BLaER1 treated with 17β-estradiol and CSF1 and Interleukin-3, amounts not matched to agents 10 nM and 100 nM (cell line): Measurements from ENCODE around the gene SCARB1.
A peak's percentile ranks its signal among the peaks of the same experiment; 100 is the strongest.

ENCODE experiments used
- H3K27ac ChIP-seq, 11 experiments: shearing (Covaris generic); formaldehyde crosslinking; 2 replicates each; pipeline ENCODE4 v1.8.1; 2022
- H3K27me3 ChIP-seq, 11 experiments: shearing (Covaris generic); formaldehyde crosslinking; 2 replicates each; pipeline ENCODE4 v1.8.1; 2022
- H3K36me3 ChIP-seq, 11 experiments: shearing (Covaris generic); formaldehyde crosslinking; 2 replicates each; pipeline ENCODE4 v1.8.1; 2022
- H3K4me1 ChIP-seq, 10 experiments: shearing (Covaris generic); formaldehyde crosslinking; 2 replicates each; pipeline ENCODE4 v1.8.1; 2022
- H3K4me2 ChIP-seq, 11 experiments: shearing (Covaris generic); formaldehyde crosslinking; 2 replicates each; pipeline ENCODE4 v1.8.1; 2022
- H3K4me3 ChIP-seq, 10 experiments: shearing (Covaris generic); formaldehyde crosslinking; 2 replicates each; pipeline ENCODE4 v1.8.1; 2022
- H3K9ac ChIP-seq, 11 experiments: shearing (Covaris generic); formaldehyde crosslinking; 2 replicates each; pipeline ENCODE4 v1.8.1; 2022
- H3K9me3 ChIP-seq, 11 experiments: shearing (Covaris generic); formaldehyde crosslinking; replicated peaks in 1 of 11; 2 replicates each; pipeline ENCODE4 v1.8.1; 2022
- H4K20me1 ChIP-seq, 11 experiments: shearing (Covaris generic); formaldehyde crosslinking; 2 replicates each; pipeline ENCODE4 v1.8.1; 2022
- Cebpa-rat ChIP-seq, 11 experiments: shearing (Covaris generic); IDR thresholded peaks; 2 replicates each; pipeline ENCODE4 v1.8.1; 2022

Gene SCARB1

GRCh38 chr12:124744273-124744640 is 119.4 kb downstream of the SCARB1 start:
- TF ChIP-seq Cebpa-rat (IDR thresholded peaks at IDR 0.05), result no peak
- H3K4me1 ChIP-seq, result peaks cover 60 to 100% (median 83%) of the 10 kb centered on the region in 10 experiments
- peak overlapping the region in 5 of 11 experiments; percentile 30 to 98 (median 89); a peak in 7 of 22 replicates for H3K27ac ChIP-seq
- H3K36me3 ChIP-seq, result no peaks in the 10 kb centered on the region
- no peak overlapping the region for H3K4me3 ChIP-seq
- no peaks in the 10 kb centered on the region for H4K20me1 ChIP-seq
- H3K9me3 ChIP-seq, result peaks cover 0 to 9% (median 5%) of the 10 kb centered on the region in 11 experiments; a peak in 7 of 22 replicates
- peak overlapping the region in 2 of 11 experiments; percentile 95 to 96; a peak in 2 of 22 replicates for H3K4me2 ChIP-seq
- H3K9ac ChIP-seq, result no peak overlapping the region
- no peaks in the 10 kb centered on the region; a peak in 1 of 22 replicates for H3K27me3 ChIP-seq

DNA sequence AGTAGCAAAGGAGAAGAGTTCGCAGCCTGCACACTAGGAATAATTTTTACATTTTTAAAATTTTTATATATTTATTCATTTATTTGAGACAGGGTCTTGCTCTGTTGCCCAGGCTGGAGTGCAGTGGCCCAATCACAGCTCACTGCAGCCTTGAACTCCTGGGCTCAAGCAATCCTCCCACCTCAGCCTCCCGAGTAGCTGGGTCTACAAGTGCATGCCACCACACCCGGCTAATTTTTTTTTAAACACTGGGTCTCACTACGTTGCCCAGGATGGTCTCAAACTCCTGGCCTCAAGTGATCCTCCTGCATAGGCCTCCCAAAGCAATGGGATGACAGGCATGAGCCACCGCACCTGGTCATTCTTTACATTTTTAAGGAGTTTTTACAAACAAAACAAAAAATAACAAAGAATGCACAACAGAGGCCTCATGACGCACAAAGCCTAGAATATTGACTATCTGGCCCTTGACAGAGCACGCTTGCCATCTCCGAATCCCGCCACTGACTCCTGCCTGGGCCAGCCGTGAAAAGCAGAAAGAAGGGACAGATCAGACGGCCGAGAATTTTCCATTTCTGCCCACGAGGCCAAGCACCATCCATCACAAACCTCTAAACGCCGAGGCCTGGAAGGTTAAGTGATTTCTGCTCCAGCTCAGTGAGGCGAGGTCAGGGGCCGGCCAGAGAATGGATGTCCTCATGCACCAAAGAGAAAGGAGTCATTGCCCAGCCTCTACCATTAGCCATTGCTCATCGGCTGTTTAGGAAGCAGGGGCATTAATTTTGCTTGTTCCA is 120.0 kb downstream of the SCARB1 start:
- Histone ChIP-seq H3K36me3 (no peaks in the 10 kb centered on the region), H3K27me3 (no peaks in the 10 kb centered on the region; a peak in 1 of 22 replicates), H3K27ac (peak overlapping the region in 5 of 11 experiments; percentile 2 to 98 (median 89); a peak in 6 of 22 replicates), H3K4me2 (peak overlapping the region in 5 of 11 experiments; percentile 34 to 96 (median 66); a peak in 4 of 22 replicates), H4K20me1 (no peaks in the 10 kb centered on the region), H3K4me3 (no peak overlapping the region), H3K9ac (no peak overlapping the region; a peak in 1 of 22 replicates), H3K4me1 (peaks cover 65 to 100% (median 85%) of the 10 kb centered on the region in 10 experiments), H3K9me3 (peaks cover 0 to 11% (median 5%) of the 10 kb centered on the region in 11 experiments; a peak in 7 of 22 replicates)
- TF ChIP-seq Cebpa-rat (IDR thresholded peaks at IDR 0.05), result no peak

DNA sequence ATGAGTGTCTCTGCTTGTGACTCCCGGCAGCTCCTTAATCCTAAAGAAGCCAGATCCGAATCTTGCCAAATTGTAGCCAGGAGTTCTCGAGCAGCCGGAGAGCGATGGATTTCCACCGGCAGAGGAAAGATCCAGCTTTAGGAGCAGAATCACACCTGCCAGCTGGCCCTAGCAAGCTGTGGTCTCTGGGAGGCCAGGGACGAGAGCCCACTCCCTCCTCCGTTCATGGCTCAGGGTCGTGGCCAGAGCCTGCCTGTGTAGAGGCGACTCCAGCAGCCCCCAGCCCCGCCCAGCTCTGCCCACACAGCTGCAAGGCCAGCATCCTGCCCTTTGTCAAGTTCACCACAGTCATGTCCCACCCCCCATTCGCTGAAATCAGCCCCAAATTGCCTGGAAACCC is 121.0 kb downstream of the SCARB1 start:
- Histone ChIP-seq H3K4me1 (peaks cover 63 to 100% (median 85%) of the 10 kb centered on the region in 10 experiments), H3K36me3 (no peaks in the 10 kb centered on the region), H4K20me1 (no peaks in the 10 kb centered on the region), H3K9me3 (peaks cover 0 to 11% (median 5%) of the 10 kb centered on the region in 11 experiments; a peak in 7 of 22 replicates), H3K9ac (peak overlapping the region in 8 of 11 experiments; percentile 0 to 36 (median 22); a peak in 9 of 22 replicates), H3K27ac (peak overlapping the region in 7 of 11 experiments; percentile 5 to 56 (median 36); a peak in 10 of 22 replicates), H3K4me3 (no peak overlapping the region), H3K4me2 (peak overlapping the region; percentile 27 to 77 (median 44); a peak in 18 of 22 replicates), H3K27me3 (no peaks in the 10 kb centered on the region; a peak in 1 of 22 replicates)
- no peak for TF ChIP-seq Cebpa-rat (IDR thresholded peaks at IDR 0.05)

DNA sequence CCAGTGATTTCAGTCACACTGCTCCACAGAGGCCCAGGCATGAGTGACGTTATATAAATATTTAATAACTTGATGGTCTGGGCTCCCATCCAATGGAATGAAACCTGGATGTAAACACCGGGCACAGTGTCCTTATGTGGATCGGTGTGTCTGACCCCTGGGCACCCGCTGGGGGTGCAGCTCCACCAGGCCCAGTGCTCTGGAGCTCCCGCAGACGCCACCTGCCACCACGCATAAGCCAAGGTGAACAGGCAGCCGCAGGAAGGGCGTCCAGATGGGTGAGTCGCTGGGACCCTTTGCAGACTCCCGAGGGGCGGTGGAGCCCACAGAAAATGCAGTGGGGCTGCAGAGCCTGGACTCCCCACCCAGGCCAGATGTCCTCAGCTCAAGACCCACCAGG is 121.6 kb downstream of the SCARB1 start:
- peak overlapping the region in 5 of 11 experiments; percentile 19 to 36 (median 23); a peak in 5 of 22 replicates for H3K9ac ChIP-seq
- H4K20me1 ChIP-seq, result no peaks in the 10 kb centered on the region
- no peak overlapping the region for H3K4me3 ChIP-seq
- H3K36me3 ChIP-seq, result no peaks in the 10 kb centered on the region
- H3K4me2 ChIP-seq, result peak overlapping the region; percentile 27 to 77 (median 44); a peak in 15 of 22 replicates
- peaks cover 0 to 11% (median 5%) of the 10 kb centered on the region in 11 experiments; a peak in 7 of 22 replicates for H3K9me3 ChIP-seq
- no peak for TF ChIP-seq Cebpa-rat (IDR thresholded peaks at IDR 0.05)
- no peaks in the 10 kb centered on the region; a peak in 1 of 22 replicates for H3K27me3 ChIP-seq
- peak overlapping the region in 7 of 11 experiments; percentile 5 to 56 (median 36); a peak in 7 of 22 replicates for H3K27ac ChIP-seq
- peaks cover 60 to 100% (median 85%) of the 10 kb centered on the region in 10 experiments for H3K4me1 ChIP-seq

GRCh38 chr12:124741211-124741610 is 122.5 kb downstream of the SCARB1 start:
- peaks cover 57 to 99% (median 82%) of the 10 kb centered on the region in 10 experiments for H3K4me1 ChIP-seq

DNA sequence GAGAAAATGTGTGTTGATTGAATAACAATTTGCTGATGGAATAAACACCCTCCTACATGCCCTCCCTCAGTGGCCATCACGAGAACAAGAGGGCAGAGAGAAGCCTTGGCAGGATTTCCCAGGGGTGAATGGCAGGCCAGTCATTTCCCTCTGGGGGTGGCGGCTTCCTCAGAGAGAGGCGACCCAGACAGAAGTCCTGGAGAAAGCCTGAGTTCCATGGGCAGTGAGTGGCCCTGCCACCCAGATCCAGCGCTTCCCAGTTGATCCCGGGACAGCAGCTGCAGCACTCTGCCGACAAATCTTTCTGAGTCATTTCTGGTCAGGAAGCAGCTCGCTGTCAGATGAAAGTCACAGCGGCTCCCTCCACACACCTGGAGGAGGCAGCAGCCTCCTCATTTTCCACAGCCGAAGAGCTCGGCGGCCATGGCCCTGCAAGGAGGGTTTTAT is 123.0 kb downstream of the SCARB1 start:
- H3K27me3 ChIP-seq, result no peaks in the 10 kb centered on the region; a peak in 1 of 22 replicates
- no peaks in the 10 kb centered on the region for H3K36me3 ChIP-seq
- H3K4me3 ChIP-seq, result peak overlapping the region in 2 of 10 experiments; percentile 1 to 15; a peak in 1 of 20 replicates
- peak overlapping the region in 10 of 11 experiments; percentile 6 to 63 (median 44); a peak in 16 of 22 replicates for H3K9ac ChIP-seq
- H3K4me2 ChIP-seq, result peak overlapping the region; percentile 67 to 92 (median 78)
- H3K27ac ChIP-seq, result peak overlapping the region in 9 of 11 experiments; percentile 11 to 57 (median 31); a peak in 14 of 22 replicates
- peaks cover 57 to 99% (median 82%) of the 10 kb centered on the region in 10 experiments for H3K4me1 ChIP-seq
- no peak for TF ChIP-seq Cebpa-rat (IDR thresholded peaks at IDR 0.05)
- H4K20me1 ChIP-seq, result no peaks in the 10 kb centered on the region
- H3K9me3 ChIP-seq, result peaks cover 0 to 11% (median 5%) of the 10 kb centered on the region in 11 experiments; a peak in 7 of 22 replicates

More at GRCh38 chr12:124741211-124741610, 122.5 kb downstream of the SCARB1 start:
- Histone ChIP-seq H3K9ac (peak overlapping the region in 9 of 11 experiments; percentile 6 to 56 (median 42); a peak in 11 of 22 replicates), H4K20me1 (no peaks in the 10 kb centered on the region), H3K27me3 (no peaks in the 10 kb centered on the region; a peak in 1 of 22 replicates), H3K4me2 (peak overlapping the region; percentile 67 to 92 (median 78)), H3K36me3 (no peaks in the 10 kb centered on the region), H3K4me3 (0 out of 20 replicates have a peak overlapping the region, but pooled peaks of 1 of the 10 experiments have one; percentile 1), H3K27ac (peak overlapping the region in 9 of 11 experiments; percentile 11 to 57 (median 31); a peak in 11 of 22 replicates), H3K9me3 (peaks cover 0 to 11% (median 5%) of the 10 kb centered on the region in 11 experiments; a peak in 7 of 22 replicates)
- TF ChIP-seq Cebpa-rat (IDR thresholded peaks at IDR 0.05), result no peak

DNA sequence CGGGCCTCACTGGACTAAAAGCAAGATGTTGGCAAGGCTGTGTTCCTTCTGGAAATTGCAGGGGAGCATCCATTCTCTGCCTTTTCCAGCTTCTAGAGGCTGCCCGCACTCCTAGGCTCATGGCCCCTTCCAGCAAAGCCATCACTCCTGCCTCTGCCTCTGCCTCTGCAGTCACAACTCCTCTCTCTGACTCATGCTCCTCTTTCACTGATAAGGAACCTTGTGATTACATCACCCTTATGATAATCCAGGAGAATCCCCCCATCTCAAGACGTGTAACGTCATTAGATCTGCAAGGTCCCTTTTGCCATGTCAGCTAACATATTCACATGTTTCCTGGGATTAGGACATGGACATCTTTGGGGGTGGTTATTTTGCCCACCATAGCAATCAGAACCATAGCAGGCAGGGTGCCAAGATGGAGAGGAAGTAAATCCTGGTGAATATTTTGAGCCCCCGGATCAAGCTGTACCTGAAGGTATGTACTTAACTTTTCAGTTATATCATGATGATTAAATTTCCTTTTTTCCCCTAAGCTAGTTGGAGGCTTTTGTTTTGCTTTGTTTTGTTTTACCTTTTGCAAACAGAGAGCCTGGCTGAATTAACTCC is 123.6 kb downstream of the SCARB1 start:
- H3K4me2 ChIP-seq, result peak overlapping the region; percentile 67 to 92 (median 78)
- peak overlapping the region in 5 of 11 experiments; percentile 20 to 63 (median 51); a peak in 6 of 22 replicates for H3K9ac ChIP-seq
- no peaks in the 10 kb centered on the region for H3K36me3 ChIP-seq
- peaks cover 0 to 11% (median 5%) of the 10 kb centered on the region in 11 experiments; a peak in 7 of 22 replicates for H3K9me3 ChIP-seq
- no peaks in the 10 kb centered on the region; a peak in 1 of 22 replicates for H3K27me3 ChIP-seq
- H3K4me3 ChIP-seq, result no peak overlapping the region
- TF ChIP-seq Cebpa-rat (IDR thresholded peaks at IDR 0.05), result 0 out of 22 replicates have a peak, but pooled peaks of 2 of the 11 experiments have one; percentile 17 to 29
- H3K4me1 ChIP-seq, result peaks cover 54 to 97% (median 81%) of the 10 kb centered on the region in 10 experiments
- H4K20me1 ChIP-seq, result no peaks in the 10 kb centered on the region
- H3K27ac ChIP-seq, result peak overlapping the region in 7 of 11 experiments; percentile 11 to 57 (median 33); a peak in 9 of 22 replicates
